Measurements from ENCODE around the gene CHSY1.

CHSY1 gene

DNA sequence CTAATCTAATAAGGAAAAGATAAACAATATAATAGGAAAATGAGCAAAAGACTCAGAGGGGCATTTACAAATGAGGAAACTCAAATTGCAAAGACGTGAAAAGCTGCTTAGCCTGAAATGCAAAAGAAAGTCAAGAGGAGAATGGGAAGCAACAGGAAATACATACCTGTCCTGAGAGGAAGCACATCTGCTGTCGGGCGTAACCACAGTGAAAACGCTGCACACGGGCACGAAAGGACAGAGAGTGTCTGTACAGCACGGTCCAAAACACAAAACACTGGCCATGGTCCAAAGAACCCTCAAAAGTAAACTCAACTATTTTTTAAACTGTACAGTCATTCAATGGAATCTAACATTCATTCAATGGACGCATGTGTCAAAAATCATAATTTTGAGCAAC is 100.6 kb downstream of the CHSY1 start:
- DNase-seq (ENCODE audit: low spot score) = no peak

- no peak for DNase-seq (ENCODE audit: low spot score)
Measured at GRCh38 chr15:101150723-101151040, 101.2 kb downstream of the CHSY1 start.

DNA sequence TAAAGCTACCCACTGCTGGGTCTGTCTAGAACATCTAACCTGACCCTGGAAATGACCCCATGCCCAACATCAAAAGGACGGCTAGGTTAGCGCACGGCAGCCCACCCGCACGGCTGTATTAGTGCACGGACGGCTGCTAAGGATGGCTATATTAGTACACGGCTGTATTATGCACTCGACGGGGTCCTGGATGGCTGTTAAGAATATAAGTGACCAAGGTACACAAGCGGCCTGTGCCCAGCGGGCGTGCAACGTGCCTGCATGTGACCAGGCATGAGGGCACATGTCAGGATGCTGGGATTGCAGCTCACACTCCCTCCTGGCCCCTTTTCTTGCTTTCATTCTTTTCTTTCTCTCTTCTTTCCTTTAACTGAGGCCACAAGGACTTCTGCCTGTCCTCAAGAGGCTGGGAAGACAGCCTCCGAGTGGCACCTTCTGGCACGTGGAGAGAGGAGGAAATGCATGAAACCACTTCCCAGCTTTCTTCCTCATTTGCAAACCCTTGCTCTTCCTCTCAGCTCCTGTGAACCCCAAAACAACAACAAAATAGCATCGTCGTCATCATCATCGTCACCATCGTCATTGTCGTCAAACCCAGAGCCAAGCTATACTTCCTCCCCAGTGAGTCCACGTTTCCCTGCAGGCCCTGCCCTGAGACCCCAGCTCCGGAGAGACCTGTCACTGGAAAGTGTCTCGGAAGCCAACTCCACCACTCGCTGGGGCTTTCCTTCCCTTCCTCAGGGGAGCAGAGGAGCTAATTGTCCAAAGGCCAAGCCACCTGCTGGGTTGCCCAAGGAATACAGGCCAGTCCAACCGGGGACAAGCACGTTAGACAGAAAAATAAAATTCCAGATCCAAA is 101.8 kb downstream of the CHSY1 start:
- DNase-seq (ENCODE audit: low spot score) = no peak

- no peak for DNase-seq (ENCODE audit: low spot score)
Measured at GRCh38 chr15:101148881-101149664, 102.8 kb downstream of the CHSY1 start.

GRCh38 chr15:101148166-101148880 is 103.5 kb downstream of the CHSY1 start:
- no peak for DNase-seq (ENCODE audit: low spot score)

GRCh38 chr15:101147181-101147580 is 104.7 kb downstream of the CHSY1 start:
- DNase-seq (ENCODE audit: low spot score) = no peak

DNA sequence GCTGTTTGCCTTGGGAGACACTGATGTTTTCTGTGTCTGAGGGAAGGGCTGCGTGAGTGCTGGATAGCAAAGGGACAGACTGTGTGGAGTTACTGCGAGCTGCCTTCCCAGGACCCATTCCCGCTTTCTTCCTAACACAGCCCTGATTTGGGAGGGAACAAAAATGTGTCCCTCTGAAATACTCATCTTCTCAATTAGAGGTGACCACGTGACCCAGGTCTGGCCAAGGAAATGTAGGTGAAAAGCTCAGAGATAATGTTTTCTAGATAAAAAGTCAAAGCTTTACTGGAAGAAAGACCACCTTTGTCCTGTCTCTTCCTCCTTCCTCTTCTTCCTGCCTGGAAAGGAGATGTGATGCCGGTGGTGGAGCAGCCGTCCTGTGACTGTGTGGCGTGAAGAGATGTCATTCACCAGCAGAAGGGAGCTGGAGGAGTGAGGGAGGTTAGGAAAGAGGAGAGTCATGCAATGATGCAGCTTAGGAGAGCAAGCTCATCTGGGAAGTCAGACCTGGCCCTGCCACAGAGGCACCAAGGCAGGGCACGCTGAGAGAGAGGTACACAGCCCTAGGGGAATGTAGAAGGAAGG is 105.6 kb downstream of the CHSY1 start:
- DNase-seq (ENCODE audit: low spot score) = no peak

DNA sequence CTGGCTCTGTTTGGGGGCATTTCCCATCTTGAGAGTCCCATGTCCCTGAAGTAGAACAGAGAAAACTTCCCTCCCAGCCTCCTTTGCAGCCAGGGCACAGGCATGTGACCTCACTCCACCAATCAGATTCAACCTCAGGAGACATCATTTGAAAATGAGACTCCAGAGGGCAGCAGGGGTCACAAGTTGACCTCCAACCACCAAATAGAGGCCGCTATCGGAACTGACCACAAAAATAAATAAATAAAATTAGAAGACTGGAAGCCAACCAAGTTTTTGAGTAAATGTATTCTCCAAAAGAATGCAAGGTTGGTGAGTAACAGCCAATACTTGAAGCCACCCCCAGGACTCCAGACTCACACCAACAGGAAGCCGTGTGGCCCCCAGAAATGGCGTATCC is 106.5 kb downstream of the CHSY1 start:
- no peak for DNase-seq (ENCODE audit: low spot score)

DNA sequence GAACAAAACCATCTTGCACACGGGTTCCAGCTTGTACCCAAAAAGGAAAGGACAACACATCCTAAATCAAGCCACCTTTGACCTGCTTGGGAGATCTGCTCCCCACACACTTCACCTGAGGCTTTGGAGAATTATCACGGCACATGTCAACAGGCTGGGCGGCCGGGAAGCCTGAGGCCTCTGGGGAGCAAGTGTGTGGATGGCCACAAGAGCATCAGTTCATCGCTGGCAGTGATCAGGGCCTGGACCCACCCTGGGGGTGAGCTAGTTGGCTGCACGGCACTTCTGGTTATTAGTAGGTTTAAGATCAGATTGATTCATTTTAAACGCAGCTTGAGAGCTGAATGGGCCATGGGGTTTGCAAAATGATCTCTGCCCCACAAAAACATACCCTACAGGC is 108.5 kb downstream of the CHSY1 start:
- DNase-seq (ENCODE audit: low spot score) = no peak

DNA sequence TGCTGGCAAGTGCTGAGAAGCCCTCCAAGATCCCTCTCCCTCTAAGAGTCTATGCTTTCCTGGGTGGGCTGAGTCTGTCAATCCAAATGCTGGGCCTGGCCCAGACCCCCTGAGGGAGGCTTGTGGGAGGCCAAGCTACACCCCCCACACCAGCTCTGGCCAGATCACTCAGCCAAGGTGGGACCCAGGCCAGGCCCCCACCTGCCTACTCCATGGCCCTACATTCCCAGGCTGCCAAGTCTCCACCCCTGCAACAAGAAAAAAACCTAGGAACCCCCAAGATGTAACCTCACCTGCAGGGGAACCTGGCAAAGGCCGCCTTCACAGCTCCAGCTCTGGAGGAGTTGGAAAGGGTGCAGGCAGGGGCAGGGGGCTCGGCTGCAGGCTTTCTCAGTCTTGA is 109.1 kb downstream of the CHSY1 start:
- no peak for DNase-seq (ENCODE audit: low spot score)

DNA sequence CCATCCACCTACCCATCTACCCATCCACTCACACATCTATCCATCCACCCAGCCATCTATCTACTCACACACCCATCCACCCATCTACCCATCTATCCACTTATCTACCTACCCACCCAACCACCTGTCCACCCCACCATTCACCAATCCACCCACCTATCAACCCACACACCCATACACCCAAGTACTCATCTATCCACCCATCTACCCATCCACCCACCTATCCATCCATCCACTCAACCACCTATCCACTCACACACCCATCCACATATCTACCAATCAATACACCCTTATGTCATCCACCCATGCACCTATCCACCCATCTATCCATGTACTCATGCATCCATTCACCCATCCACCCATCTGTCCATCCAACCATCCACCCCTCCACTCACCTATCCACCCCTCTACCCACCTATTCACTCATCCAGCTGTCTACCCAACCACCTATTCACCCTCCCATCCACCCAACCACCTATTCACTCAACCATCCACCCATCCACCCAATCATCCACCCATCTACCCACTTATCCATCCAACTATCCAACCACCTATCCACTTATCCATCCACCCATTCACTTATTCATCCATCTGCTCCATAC is 109.8 kb downstream of the CHSY1 start:
- no peak for DNase-seq (ENCODE audit: low spot score)

DNA sequence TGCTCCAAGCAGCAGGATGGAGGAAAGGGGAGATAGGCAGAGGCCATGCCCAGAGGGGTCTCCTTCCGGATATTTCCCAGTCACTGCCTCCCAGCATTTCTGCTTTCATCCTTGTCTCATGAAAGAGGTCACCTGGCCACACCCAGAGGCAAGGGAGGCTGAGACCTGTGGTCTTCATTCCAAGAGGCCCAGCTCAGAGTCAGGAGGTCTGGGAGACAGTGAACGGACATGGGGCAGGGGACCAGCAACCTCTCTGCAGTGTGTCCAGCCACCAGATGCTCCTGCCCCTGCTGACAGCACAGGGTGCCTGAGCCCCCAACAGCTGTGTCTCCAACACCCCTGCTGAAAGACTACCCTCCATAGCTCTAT is 111.2 kb downstream of the CHSY1 start:
- no peak for DNase-seq (ENCODE audit: low spot score)

DNA sequence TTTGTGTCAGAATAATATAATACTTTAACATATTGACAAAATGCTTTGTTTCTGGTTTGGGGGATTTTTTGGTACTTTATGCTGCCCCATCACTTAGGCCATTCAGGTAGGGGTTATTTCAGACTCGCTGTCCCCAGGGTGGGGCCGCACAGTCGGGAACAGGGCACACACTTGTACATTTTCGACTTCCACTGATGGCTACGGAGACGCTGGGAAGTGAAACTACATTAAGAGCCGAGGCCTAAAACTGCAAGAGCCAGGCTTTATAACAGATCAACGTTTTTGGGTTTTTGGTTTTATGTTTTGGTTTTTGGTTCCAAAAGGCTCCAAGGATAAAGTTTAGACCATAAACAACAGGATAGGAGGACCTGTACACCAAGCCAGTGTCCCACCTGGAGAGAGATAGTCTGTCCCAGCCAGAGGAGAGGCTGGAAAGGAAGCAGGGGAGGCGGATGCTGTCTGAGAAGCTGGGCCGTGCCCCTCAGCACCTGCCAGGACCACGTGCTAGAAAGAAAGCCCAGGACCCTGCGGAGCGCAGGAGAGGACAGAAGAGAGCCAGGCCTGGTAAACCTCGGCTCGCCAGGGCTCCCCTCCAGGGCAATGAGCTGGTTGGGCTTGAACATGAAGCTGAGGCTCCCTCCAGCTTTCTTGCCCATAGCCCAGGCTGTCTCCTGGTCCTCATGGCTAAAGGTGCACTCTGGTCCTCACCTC is 111.7 kb downstream of the CHSY1 start:
- DNase-seq (ENCODE audit: low spot score) = no peak

GRCh38 chr15:101138913-101139880 is 112.7 kb downstream of the CHSY1 start:
- no peak for DNase-seq (ENCODE audit: low spot score)

GRCh38 chr15:101138086-101138660 is 113.7 kb downstream of the CHSY1 start:
- no peak for DNase-seq (ENCODE audit: low spot score)

GRCh38 chr15:101137312-101137940 is 114.4 kb downstream of the CHSY1 start:
- no peak for DNase-seq (ENCODE audit: low spot score)

DNA sequence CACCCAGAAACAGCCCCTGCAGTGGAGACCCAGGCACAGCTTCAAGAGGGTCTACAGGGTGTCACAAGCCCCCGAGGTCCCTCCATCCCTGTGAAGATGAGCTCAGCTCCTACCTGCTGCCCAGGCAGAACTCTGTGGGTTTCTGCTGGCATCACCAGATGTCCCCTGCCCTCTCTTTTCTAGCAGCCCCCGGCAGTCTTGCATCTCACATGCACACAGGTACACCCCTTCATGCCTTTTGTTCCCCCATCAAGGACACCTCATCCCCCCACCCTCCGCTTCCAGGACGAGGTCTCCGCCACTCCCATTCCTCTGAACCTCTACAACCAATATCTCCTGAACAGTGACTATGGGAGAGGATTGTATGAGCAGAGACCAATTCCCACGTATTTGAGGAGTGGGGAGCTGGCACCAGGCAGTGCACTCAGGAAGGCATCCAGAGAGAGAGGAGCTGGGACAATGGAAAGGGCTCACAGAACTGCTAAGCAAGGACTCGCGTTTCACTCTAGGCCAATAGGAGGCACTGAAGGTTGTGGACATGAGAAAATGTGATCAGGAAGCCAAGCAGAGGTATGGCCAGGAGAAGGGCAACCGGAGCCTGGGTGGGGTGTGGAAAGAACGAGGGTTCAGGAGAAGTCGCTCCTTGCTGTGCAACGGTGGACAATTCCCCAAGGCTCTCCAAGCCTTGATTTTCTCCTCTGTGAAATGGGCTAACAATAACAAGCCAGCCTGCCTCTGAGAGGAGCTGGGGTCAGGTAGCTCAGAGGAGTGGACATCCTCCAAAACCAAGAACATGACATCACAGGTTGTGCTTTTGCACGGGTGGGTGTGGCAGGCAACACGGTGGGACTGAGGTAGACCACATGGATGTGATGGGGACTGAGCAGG is 115.2 kb downstream of the CHSY1 start:
- DNase-seq (ENCODE audit: low spot score) = no peak

DNA sequence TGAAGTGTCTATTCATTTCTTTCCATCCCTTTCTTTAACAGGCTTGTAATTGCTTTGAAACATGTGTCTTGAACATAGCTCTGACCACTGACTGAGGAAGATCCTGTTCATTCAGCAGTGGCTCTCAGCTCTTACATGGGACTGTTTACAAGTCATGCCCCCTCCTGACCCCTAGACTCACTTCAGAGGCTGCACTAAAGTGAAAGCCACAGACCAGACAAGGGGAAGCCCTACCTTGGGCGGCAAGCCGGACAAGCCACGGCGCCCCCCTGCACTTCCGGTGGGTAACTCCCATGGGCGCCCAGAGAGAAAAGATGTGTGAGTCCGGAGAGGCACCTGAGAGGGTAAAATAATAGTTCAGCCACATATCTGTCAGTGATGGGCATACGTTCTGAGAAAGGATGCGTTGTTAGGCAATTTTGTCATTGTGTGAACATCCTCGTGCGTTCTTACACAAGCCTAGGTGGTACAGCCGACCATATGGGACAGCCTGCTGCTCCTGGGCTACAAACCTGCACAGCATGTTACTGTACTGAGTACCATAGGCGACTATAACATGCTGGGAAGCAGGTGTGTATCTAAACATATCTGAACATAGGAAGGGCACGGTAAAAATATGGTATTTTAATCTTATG is 116.2 kb downstream of the CHSY1 start:
- DNase-seq (ENCODE audit: low spot score) = no peak
